Stimulated activated CD8-positive, alpha-beta memory T cell treated with anti-CD3 and anti-CD28 coated beads, Interleukin-12 subunit alpha, Interleukin-12 subunit beta, amount 100 ng/mL, for 1 hour (primary cell): Measurements from ENCODE around the gene SPATC1L.
"Not testable (repeated sequence)": the region's sequence is repeated elsewhere in the genome, so short reads cannot be mapped to it uniquely, and the experiment has no call there.

Experiments
- DNase-seq: peaks from one replicate; pipeline ENCODE4 v3.0.0-alpha.2; 2020; ENCODE audit warnings: low read depth

Gene SPATC1L

DNA sequence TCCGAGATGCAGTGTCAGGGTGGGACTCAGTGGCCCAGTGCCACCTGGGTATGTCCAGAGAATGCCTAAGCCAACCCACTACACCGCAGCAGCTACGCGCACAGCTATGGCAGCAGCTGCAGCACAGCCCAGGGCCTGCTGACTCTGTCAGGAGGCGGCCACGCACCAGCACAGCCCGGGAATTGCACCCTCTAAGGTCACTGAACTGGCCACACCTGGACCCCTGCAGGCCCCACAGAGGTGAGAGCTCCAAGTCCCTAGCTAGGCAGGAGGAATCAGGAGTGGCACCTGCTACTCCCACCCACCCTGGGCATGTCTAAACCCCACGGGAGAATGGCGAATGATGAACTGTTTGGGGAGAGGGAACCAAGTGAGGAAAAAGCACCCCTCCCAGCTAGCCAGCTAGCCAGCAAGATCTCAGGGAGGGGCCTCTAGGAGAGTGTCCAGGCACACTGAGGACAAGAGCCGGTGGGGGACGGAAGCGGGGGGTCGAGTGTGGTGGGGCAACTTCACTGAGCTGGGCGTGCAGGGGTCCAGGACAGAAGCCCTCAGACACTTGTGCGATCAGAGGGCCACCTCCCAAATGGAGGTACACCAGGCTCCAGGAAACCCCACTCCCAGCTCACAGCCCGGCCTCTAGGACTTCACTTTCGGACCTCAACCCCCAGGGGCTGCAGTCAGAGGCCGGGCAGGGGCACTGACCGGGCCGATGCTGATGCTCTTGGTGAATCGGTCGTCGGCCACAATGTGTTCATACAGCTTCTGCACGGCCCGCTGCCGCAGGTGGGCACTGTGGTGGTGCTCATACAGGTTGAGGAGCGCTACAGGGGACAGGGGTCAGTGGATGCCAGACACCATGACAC lies 30.4 kb upstream of the SPATC1L start:
- no peak for DNase-seq

- no peak for DNase-seq
Observed at GRCh38 chr21:46213620-46214286, 29.5 kb upstream of the SPATC1L start.

- no peak for DNase-seq
Observed at GRCh38 chr21:46212721-46213484, 28.6 kb upstream of the SPATC1L start.

GRCh38 chr21:46211786-46212720 lies 27.8 kb upstream of the SPATC1L start:
- DNase-seq = no peak

DNA sequence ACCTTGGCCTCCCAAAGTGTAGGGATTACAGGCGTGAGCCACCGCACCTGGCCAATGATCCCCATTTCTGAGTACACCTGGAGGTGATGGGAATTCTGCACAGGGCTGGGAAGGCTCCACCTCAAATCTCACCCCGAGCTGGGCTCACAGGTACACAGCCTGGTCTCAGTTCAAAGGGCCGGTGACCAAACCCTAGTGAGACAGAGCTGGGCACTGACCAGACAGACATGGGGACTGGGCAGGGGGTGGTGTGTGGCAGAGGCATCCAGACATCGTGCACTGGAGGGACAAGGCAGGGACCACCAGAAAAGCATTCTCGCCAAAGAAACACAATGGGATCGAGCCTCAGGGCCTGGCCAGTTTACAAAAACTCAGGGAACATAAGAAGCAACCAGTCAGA lies 27.1 kb upstream of the SPATC1L start:
- DNase-seq = no peak

GRCh38 chr21:46210378-46211136 lies 26.3 kb upstream of the SPATC1L start:
- no peak for DNase-seq

GRCh38 chr21:46208761-46209721 lies 24.8 kb upstream of the SPATC1L start:
- no peak for DNase-seq

GRCh38 chr21:46207920-46208591 lies 23.8 kb upstream of the SPATC1L start:
- DNase-seq = no peak

GRCh38 chr21:46207006-46207919 lies 23.0 kb upstream of the SPATC1L start:
- DNase-seq = no peak

GRCh38 chr21:46206163-46207005 lies 22.1 kb upstream of the SPATC1L start:
- DNase-seq = no peak

- no peak for DNase-seq
Observed at GRCh38 chr21:46205766-46206162, 21.5 kb upstream of the SPATC1L start.

DNA sequence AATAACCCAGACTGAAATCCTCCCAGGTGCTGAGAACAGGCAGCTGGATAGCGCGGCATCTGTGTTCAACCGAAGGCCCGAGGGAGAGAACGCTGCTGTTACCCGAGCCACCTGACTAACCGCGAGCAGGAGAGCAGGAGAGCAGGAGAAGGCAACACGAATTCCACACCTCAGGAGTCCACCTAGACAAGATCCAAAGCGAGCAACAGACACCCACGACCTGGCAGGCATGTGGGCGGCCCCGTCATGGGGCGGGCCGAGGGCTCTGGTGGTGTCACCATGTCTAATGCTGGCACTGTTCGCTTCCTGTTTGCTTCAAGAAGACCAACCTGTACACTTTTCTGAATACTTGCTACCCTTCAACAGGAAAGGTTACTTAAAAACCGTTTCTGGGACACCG lies 20.9 kb upstream of the SPATC1L start:
- DNase-seq = no peak

DNA sequence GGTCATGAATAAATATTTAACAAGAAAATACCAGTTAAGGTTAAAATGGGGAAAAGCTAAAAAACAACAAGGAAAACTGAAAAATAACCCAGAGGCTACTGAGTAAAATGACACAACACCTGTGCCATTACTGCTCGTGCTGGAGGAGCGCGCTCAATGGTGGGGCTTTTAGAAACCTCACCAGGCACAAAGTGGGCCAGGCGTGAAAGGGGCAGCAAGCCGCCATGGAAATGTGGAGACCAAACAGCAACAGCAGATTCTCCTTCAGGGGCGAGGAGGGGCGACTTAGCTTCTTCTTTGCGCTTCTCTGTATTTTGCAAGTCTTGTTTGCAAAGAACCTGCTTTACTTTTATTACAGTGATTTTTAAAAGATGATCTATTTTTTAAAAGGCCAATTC lies 18.9 kb upstream of the SPATC1L start:
- no peak for DNase-seq

GRCh38 chr21:46202592-46203202 lies 18.4 kb upstream of the SPATC1L start:
- no peak for DNase-seq

DNA sequence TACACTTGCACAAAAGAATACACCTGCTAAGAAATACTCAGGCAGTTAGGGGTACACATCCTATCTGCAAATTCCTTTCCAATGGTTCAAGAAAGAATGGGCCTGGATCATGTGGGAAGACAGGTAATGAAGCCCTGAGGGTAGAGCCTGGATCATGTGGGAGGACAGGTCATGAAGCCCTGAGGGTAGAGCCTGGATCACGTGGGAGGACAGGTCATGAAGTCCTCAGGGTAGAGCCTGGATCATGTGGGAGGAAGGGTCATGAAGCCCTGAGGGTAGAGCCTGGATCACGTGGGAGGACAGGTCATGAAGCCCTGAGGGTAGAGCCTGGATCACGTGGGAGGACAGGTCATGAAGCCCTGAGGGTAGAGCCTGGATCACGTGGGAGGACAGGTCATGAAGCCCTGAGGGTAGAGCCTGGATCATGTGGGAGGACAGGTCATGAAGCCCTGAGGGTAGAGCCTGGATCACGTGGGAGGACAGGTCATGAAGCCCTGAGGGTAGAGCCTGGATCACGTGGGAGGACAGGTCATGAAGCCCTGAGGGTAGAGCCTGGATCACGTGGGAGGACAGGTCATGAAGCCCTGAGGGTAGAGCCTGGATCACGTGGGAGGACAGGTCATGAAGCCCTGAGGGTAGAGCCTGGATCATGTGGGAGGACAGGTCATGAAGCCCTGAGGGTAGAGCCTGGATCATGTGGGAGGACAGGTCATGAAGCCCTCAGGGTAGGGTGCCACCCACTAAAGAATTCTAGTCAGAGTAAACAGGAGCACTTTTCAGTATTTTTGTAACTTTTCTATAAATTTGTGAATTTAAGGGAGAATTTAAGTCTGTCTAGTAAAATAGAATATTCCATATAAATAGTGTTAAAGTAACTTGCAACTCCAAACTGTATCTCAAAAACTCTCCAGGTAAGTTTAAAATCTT lies 16.9 kb upstream of the SPATC1L start:
- not testable (repeated sequence) for DNase-seq
